OCI-LY1 (cell line): ENCODE data around the gene RNF113A.
A peak's percentile ranks its signal among the peaks of the same experiment; 100 is the strongest.
"Not testable (repeated sequence)": the region's sequence is repeated elsewhere in the genome, so short reads cannot be mapped to it uniquely, and the experiment has no call there.

Source experiments
- H2AFZ ChIP-seq: fragments of 200-600 bp; sonication (generic), shearing (Covaris generic); 2 replicates; pipeline ENCODE4 v1.6.0; 2014; ENCODE audit warnings: antibody characterized with exemption, mild to moderate bottlenecking, low read length
- H3F3A ChIP-seq: fragments of 200-600 bp; sonication (generic), shearing (Covaris generic); 2 replicates; pipeline ENCODE4 v1.6.0; 2014; ENCODE audit warnings: mild to moderate bottlenecking, antibody characterized with exemption, low read length, moderate library complexity; ENCODE audit not compliant: insufficient read depth
- H3K27ac ChIP-seq: fragments of 200-600 bp; sonication (generic); 2 replicates; pipeline ENCODE4 v1.5.1; 2014; ENCODE audit warnings: low read length, mixed run types, mild to moderate bottlenecking, low read depth; ENCODE audit not compliant: poor library complexity, severe bottlenecking
- H3K27me3 ChIP-seq: fragments of 200-600 bp; sonication (generic); 2 replicates; pipeline ENCODE4 v1.6.0; 2014; ENCODE audit warnings: antibody characterized with exemption, mild to moderate bottlenecking, low read length, moderate library complexity; ENCODE audit not compliant: insufficient read depth
- H3K36me3 ChIP-seq: fragments of 200-600 bp; sonication (generic); 2 replicates; pipeline ENCODE4 v1.6.1; 2014; ENCODE audit warnings: mild to moderate bottlenecking, antibody characterized with exemption, low read length, moderate library complexity, mixed read lengths; ENCODE audit not compliant: insufficient read depth
- H3K4me1 ChIP-seq: fragments of 200-600 bp; sonication (generic); 2 replicates; pipeline ENCODE4 v1.5.1; 2014; ENCODE audit warnings: mild to moderate bottlenecking, low read length, moderate library complexity; ENCODE audit not compliant: insufficient read depth, severe bottlenecking
- H3K4me2 ChIP-seq: fragments of 200-600 bp; sonication (generic), shearing (Covaris generic); 2 replicates; pipeline ENCODE4 v1.6.1; 2014; ENCODE audit warnings: low read length
- H3K4me3 ChIP-seq: fragments of 200-600 bp; sonication (generic); 2 replicates; pipeline ENCODE4 v1.5.1; 2014; ENCODE audit warnings: low read length, low read depth, mild to moderate bottlenecking, mixed read lengths; ENCODE audit not compliant: poor library complexity, severe bottlenecking
- H3K79me2 ChIP-seq: fragments of 200-600 bp; shearing (Covaris generic); 2 replicates; pipeline ENCODE4 v1.6.1; 2016; ENCODE audit warnings: mixed run types, low read length, mixed read lengths; ENCODE audit not compliant: insufficient read depth
- H3K9ac ChIP-seq: fragments of 200-600 bp; sonication (generic), shearing (Covaris generic); 2 replicates; pipeline ENCODE4 v1.6.1; 2014; ENCODE audit warnings: mild to moderate bottlenecking, low read length, mixed read lengths
- H3K9me2 ChIP-seq: fragments of 200-600 bp; sonication (generic), shearing (Covaris generic); 2 replicates; pipeline ENCODE4 v1.6.1; 2014; ENCODE audit warnings: low read depth, mild to moderate bottlenecking, low read length, mixed read lengths
- H3K9me3 ChIP-seq: fragments of 200-600 bp; shearing (Covaris generic); 2 replicates; pipeline ENCODE4 v1.6.1; 2014; ENCODE audit warnings: low read length, mixed read lengths
- H4K20me1 ChIP-seq: fragments of 200-600 bp; sonication (generic), shearing (Covaris generic); 2 replicates; pipeline ENCODE4 v1.6.0; 2016; ENCODE audit warnings: mild to moderate bottlenecking, low read length; ENCODE audit not compliant: insufficient read depth
- CTCF ChIP-seq: fragments of 200-600 bp; sonication (generic), shearing (Covaris generic); IDR thresholded peaks from 2 replicates; pipeline ENCODE4 v1.5.1; 2017; ENCODE audit warnings: mild to moderate bottlenecking, antibody characterized with exemption, low read length, moderate library complexity, mixed read lengths
- EZH2 ChIP-seq: fragments of 200-600 bp; sonication (generic), shearing (Covaris generic); IDR thresholded peaks from 2 replicates; pipeline ENCODE4 v1.8.0; 2017; ENCODE audit warnings: borderline replicate concordance, mixed run types, mild to moderate bottlenecking, antibody characterized with exemption, low read length, moderate library complexity, mixed read lengths

RNF113A gene

GRCh38 chrX:119895843-119896326 is 24.4 kb upstream of the RNF113A start, which contains the start of gene AKAP14:
TSS of gene AKAP14 (plus strand) at chrX:119895893. CDS start at chrX:119903224, 7,331 bp downstream.
- Histone ChIP-seq H3F3A (no peaks in the 10 kb centered on the region), H3K27me3 (no peaks in the 10 kb centered on the region), H3K9ac (no peak within 1 kb of the TSS), H3K27ac (no peak within 1 kb of the TSS), H3K36me3 (no peaks in the 10 kb centered on the region), H3K4me2 (no peak within 1 kb of the TSS), H2AFZ (no peak within 1 kb of the TSS), H4K20me1 (no peaks in the 10 kb centered on the region), H3K79me2 (no peaks in the 10 kb centered on the region), H3K4me1 (no peaks in the 10 kb centered on the region), H3K9me3 (no peaks in the 10 kb centered on the region), H3K4me3 (no peak within 1 kb of the TSS), H3K9me2 (no peaks in the 10 kb centered on the region)
- TF ChIP-seq EZH2 = no peak
- TF ChIP-seq CTCF = no peak

- H3K9me2 ChIP-seq, H3K27ac ChIP-seq, H3K9me3 ChIP-seq, H3K4me3 ChIP-seq, H3K27me3 ChIP-seq, H3F3A ChIP-seq, H3K4me1 ChIP-seq, H2AFZ ChIP-seq, H3K79me2 ChIP-seq, H4K20me1 ChIP-seq, H3K36me3 ChIP-seq, H3K9ac ChIP-seq, H3K4me2 ChIP-seq: not testable (repeated sequence)
Observed at GRCh38 chrX:119891961-119892692, 20.6 kb upstream of the RNF113A start.

- H3K4me1 ChIP-seq, H3K9me3 ChIP-seq: not testable (repeated sequence)
Observed at GRCh38 chrX:119890626-119891025, 19.1 kb upstream of the RNF113A start.

GRCh38 chrX:119887721-119888425 is 16.3 kb upstream of the RNF113A start:
- Histone ChIP-seq H3K9me3 (no peaks in the 10 kb centered on the region), H2AFZ (no peak overlapping the region), H3K4me3 (peak overlapping the region; percentile 48), H3K4me1 (peaks cover 4% of the 10 kb centered on the region), H3K36me3 (no peaks in the 10 kb centered on the region), H3F3A (no peaks in the 10 kb centered on the region), H3K79me2 (no peaks in the 10 kb centered on the region), H3K9ac (no peak overlapping the region), H3K27me3 (no peaks in the 10 kb centered on the region), H3K4me2 (peak overlapping the region; percentile 67), H3K27ac (no peak overlapping the region), H4K20me1 (no peaks in the 10 kb centered on the region), H3K9me2 (no peaks in the 10 kb centered on the region)
- TF ChIP-seq EZH2 (no peak), CTCF (peak; percentile 47)

More at GRCh38 chrX:119890626-119891025, 19.1 kb upstream of the RNF113A start:
- H3K4me2 ChIP-seq, H3K36me3 ChIP-seq, H3K27ac ChIP-seq, H4K20me1 ChIP-seq, H3K27me3 ChIP-seq, H3K79me2 ChIP-seq, H3K9me2 ChIP-seq, H3K4me3 ChIP-seq, H2AFZ ChIP-seq, H3K9ac ChIP-seq, H3F3A ChIP-seq: not testable (repeated sequence)
